SH-SY5Y (cell line): ENCODE measurements around the gene SLC22A12.

Experiments used
- GATA2 ChIP-seq: IDR thresholded peaks from 2 replicates; pipeline ENCODE4 v1.6.1; 2011; ENCODE audit warnings: mild to moderate bottlenecking, low read depth, low read length
- GATA3 ChIP-seq: IDR thresholded peaks from 2 replicates; pipeline ENCODE4 v1.6.1; 2011; ENCODE audit warnings: low read depth, mild to moderate bottlenecking, low read length, moderate library complexity

DNA sequence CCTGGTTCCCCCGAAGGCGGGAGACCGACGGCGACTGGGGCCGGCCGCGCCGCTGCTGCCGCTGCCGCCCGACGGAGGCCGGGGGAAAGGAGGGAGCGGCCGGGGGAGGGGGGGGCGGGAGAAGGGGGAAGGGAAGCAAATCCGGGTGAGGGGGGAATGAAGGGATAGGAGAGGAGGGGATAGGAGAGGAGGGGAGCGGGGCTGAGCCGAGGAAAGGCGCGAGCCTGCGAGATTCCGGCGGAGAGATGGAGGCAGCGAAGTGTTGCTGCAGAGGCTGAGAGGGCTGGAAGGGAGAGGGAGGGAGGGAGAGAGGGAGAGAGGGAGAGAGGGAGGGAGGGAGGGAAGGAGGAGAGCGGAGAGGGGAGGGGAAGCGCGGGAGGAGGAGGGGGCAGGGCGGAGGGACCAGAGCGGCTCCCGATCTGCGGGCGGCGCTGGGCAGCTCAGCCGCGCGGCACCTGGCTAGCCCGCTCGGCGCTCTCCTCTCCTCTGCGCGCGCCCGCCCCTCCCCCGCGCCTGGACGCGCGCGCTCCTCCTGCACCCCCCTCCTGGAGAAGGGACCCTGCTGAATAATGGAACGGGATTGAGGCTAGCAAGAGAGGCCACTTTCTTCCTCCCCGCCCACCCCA is 52.3 kb downstream of the SLC22A12 start:
- TF ChIP-seq GATA2 (no peak), GATA3 (no peak)
